Erythroblast (primary cell): ENCODE measurements around the gene C22orf39.

Source experiments
- GATA1 ChIP-seq: IDR thresholded peaks from 2 replicates; pipeline ENCODE4 v1.6.1; 2011; ENCODE audit warnings: low read depth, mild to moderate bottlenecking, control low read depth, low read length, moderate library complexity
- POLR2A ChIP-seq: IDR thresholded peaks from 2 replicates; pipeline ENCODE4 v1.6.1; 2011; ENCODE audit warnings: mild to moderate bottlenecking, low read length

DNA sequence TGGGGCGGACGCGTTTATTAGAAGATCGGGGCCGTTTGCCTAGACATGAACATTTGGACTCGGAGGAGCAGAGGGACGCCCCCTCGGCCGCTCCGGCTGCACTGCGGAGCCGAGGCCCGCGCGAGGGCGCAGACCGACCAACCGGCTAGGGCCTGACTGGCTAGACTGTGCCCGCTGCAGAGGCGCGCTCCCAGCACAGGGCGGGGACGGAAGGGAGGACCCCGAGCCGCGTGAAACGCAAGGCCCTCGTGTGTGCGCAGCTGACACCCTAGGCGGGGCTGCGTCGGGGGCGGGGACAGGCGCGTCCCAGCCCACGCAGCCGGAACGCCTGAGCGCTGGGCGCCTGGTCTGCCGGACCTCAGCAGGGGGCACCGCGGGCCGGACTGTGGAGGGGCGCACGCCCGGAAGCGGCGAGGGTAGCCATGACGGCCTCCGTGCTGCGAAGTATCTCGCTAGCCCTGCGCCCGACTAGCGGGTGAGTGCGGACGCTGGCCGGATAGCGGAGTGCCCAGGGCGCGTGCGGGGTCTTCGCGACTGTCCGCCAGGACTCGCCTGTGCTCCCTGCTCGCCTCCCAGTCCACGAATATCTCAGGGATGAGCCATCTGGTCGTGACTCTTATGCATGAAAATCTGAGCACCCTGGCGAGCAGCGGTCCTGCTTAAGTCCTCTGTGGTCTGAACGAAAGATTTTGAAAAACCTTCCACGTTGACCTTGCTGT, 15.2 kb downstream of the C22orf39 start, which contains the start of gene MRPL40:
- peak; percentile 99 for TF ChIP-seq POLR2A
- TF ChIP-seq GATA1 = no peak
